ENCODE data around the gene NKX2-3. TPM values are rescaled to one million over a fixed set of nuclear protein-coding genes. Genes with fewer than 3 reads are reported as not detected.

The NKX2-3 gene
- total RNA-seq, 1 experiment from 2014 or later = not detected

GRCh38 chr10:99565166-99565565 is 32.4 kb downstream of the NKX2-3 start:
- intact Hi-C loops (cut with micrococcal nuclease) = no loop called here
- Histone ChIP-seq H3K4me2 (ENCODE audit: low read length) (no peak overlapping the region), H3K4me1 (ENCODE audit: control insufficient read depth in 1 of 2, insufficient read depth in 2 of 2, low read length in 2 of 2) (peaks cover 0 to 3% of the 10 kb centered on the region in 2 experiments; a peak in 1 of 4 replicates), H2AFZ (ENCODE audit: low read depth, low read length, poor library complexity, severe bottlenecking) (no peak overlapping the region), H3K4me3 (replicated peaks in 1 of 2; ENCODE audit: low read depth in 1 of 2, low read length in 2 of 2) (no peak overlapping the region), H3K27ac (ENCODE audit: low read depth, low read length) (no peak overlapping the region), H3K9ac (ENCODE audit: low read length) (no peak overlapping the region), H4K20me1 (ENCODE audit: insufficient read depth) (no peaks in the 10 kb centered on the region), H3K36me3 (ENCODE audit: control insufficient read depth in 1 of 2, insufficient read depth in 2 of 2, low read length in 2 of 2) (no peaks in the 10 kb centered on the region), H3K9me2 (ENCODE audit: insufficient read depth) (no peaks in the 10 kb centered on the region), H3K9me3 (ENCODE audit: control insufficient read depth in 1 of 2, insufficient read depth in 1 of 2, low read depth in 1 of 2, low read length in 2 of 2) (no peaks in the 10 kb centered on the region), H3K27me3 (ENCODE audit: insufficient read depth, low read length) (no peaks in the 10 kb centered on the region), H3K79me2 (ENCODE audit: insufficient read depth, low read length) (no peaks in the 10 kb centered on the region)
- TF ChIP-seq JUND (IDR thresholded peaks at IDR 0.05) (no peak), POLR2AphosphoS5 (IDR thresholded peaks at IDR 0.05; ENCODE audit: low read depth, low read length) (no peak), CEBPB (IDR thresholded peaks at IDR 0.05; ENCODE audit: low read depth) (no peak), EZH2 (IDR thresholded peaks at IDR 0.05) (no peak), SIN3A (IDR thresholded peaks at IDR 0.05; ENCODE audit: low read depth) (no peak), TCF7L2 (IDR thresholded peaks at IDR 0.05; ENCODE audit: borderline replicate concordance, extremely low read depth, insufficient read depth, insufficient read length) (no peak)
- TF ChIP-seq, protein P1, sequence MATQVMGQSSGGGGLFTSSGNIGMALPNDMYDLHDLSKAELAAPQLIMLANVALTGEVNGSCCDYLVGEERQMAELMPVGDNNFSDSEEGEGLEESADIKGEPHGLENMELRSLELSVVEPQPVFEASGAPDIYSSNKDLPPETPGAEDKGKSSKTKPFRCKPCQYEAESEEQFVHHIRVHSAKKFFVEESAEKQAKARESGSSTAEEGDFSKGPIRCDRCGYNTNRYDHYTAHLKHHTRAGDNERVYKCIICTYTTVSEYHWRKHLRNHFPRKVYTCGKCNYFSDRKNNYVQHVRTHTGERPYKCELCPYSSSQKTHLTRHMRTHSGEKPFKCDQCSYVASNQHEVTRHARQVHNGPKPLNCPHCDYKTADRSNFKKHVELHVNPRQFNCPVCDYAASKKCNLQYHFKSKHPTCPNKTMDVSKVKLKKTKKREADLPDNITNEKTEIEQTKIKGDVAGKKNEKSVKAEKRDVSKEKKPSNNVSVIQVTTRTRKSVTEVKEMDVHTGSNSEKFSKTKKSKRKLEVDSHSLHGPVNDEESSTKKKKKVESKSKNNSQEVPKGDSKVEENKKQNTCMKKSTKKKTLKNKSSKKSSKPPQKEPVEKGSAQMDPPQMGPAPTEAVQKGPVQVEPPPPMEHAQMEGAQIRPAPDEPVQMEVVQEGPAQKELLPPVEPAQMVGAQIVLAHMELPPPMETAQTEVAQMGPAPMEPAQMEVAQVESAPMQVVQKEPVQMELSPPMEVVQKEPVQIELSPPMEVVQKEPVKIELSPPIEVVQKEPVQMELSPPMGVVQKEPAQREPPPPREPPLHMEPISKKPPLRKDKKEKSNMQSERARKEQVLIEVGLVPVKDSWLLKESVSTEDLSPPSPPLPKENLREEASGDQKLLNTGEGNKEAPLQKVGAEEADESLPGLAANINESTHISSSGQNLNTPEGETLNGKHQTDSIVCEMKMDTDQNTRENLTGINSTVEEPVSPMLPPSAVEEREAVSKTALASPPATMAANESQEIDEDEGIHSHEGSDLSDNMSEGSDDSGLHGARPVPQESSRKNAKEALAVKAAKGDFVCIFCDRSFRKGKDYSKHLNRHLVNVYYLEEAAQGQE (IDR thresholded peaks at IDR 0.05; ENCODE audit: low read depth) = no peak
- TF ChIP-seq, protein P2, sequence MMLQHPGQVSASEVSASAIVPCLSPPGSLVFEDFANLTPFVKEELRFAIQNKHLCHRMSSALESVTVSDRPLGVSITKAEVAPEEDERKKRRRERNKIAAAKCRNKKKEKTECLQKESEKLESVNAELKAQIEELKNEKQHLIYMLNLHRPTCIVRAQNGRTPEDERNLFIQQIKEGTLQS (IDR thresholded peaks at IDR 0.05) = no peak
- no TSS peak for BruUV-seq (replicated peaks)
- ATAC-seq (no peak), DNase-seq (ENCODE audit: low read depth, low spot score) (no peak)
- RAD21 ChIA-PET (ENCODE audit: low non-redundant PET in 1 of 2, low total read pairs in 2 of 2, uncharacterized antibody in 2 of 2, unreplicated experiment in 2 of 2) = interaction anchor here in 1 of 2 experiments (0.7 kb wide), 1 partner anchor 372 kb away, joined by 3 read pairs; no protein-coding TSS in a partner anchor
- POLR2A ChIA-PET = no interaction called here
- CTCF ChIA-PET = interaction anchor here (2.6 kb wide), 1 partner anchor 47 kb away, joined by 12 read pairs; no protein-coding TSS in a partner anchor
